Chondrocyte (in vitro differentiated cells): ENCODE data around the gene SLC39A11. TPM values are rescaled to one million over a fixed set of nuclear protein-coding genes. Genes with fewer than 3 reads are reported as not detected.

ENCODE experiments used
- DNase-seq: peaks from one replicate; pipeline ENCODE4 v3.0.0; 2021; ENCODE audit warnings: mixed read lengths, low spot score
- H3K27ac Mint-ChIP-seq: one replicate; pipeline ENCODE4 v1.8.0; 2021; ENCODE audit warnings: mild to moderate bottlenecking, moderate library complexity, mixed read lengths; ENCODE audit not compliant: unreplicated experiment
- H3K27me3 Mint-ChIP-seq: 2 replicates; pipeline ENCODE4 v1.8.0; 2021; ENCODE audit warnings: low read depth, mixed read lengths
- H3K36me3 Mint-ChIP-seq: 2 replicates; pipeline ENCODE4 v1.8.0; 2021; ENCODE audit warnings: low read depth, mixed read lengths
- H3K4me1 Mint-ChIP-seq: 2 replicates; pipeline ENCODE4 v1.8.0; 2021; ENCODE audit warnings: low read depth, mild to moderate bottlenecking, mixed read lengths
- H3K4me3 Mint-ChIP-seq: one replicate; pipeline ENCODE4 v1.8.0; 2021; ENCODE audit warnings: mild to moderate bottlenecking, moderate library complexity, mixed read lengths; ENCODE audit not compliant: unreplicated experiment
- H3K9me3 Mint-ChIP-seq: 2 replicates; pipeline ENCODE4 v1.8.0; 2021; ENCODE audit warnings: low read depth, mixed read lengths
- total RNA-seq: library from RNA; stranded (reverse); gene quantifications from 3 replicates; pipeline ENCODE4 v1.2.1, GENCODE V29; 2021
- TF ChIP-seq, protein P1 (sequence below): fragments of 200-600 bp; sonication (generic); IDR thresholded peaks from 2 replicates; pipeline ENCODE4 v1.5.0; 2021; ENCODE audit warnings: antibody characterized with exemption, mild to moderate bottlenecking, moderate library complexity

Gene SLC39A11
- total RNA-seq, 1 donor from 2014 or later = 25.3 TPM

DNA sequence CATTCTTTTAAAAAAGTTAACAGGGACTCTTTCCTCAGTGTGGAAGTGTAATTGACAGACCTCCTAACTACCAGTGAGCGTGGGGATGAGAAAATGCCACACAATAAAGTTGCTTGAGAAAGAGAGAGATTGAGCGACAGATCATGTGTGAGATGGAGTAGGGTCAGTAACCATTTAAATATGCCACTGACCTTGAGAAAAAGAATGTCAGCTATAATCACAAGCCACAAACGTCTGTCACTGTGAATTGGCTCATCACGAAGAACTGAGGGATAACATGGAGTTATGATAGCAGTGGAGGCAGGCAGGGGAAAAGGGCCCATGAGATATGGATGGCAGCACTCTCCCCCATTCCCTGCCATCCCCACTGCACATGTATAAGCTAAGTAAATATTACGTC lies 253.9 kb downstream of the SLC39A11 start:
- no peak overlapping the region for H3K27ac Mint-ChIP-seq
- H3K27me3 Mint-ChIP-seq = no peaks in the 10 kb centered on the region
- peaks cover 12% of the 10 kb centered on the region for H3K36me3 Mint-ChIP-seq
- no peak for DNase-seq
- no peaks in the 10 kb centered on the region for H3K4me1 Mint-ChIP-seq
- H3K4me3 Mint-ChIP-seq = no peak overlapping the region
- TF ChIP-seq, protein P1, sequence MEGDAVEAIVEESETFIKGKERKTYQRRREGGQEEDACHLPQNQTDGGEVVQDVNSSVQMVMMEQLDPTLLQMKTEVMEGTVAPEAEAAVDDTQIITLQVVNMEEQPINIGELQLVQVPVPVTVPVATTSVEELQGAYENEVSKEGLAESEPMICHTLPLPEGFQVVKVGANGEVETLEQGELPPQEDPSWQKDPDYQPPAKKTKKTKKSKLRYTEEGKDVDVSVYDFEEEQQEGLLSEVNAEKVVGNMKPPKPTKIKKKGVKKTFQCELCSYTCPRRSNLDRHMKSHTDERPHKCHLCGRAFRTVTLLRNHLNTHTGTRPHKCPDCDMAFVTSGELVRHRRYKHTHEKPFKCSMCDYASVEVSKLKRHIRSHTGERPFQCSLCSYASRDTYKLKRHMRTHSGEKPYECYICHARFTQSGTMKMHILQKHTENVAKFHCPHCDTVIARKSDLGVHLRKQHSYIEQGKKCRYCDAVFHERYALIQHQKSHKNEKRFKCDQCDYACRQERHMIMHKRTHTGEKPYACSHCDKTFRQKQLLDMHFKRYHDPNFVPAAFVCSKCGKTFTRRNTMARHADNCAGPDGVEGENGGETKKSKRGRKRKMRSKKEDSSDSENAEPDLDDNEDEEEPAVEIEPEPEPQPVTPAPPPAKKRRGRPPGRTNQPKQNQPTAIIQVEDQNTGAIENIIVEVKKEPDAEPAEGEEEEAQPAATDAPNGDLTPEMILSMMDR = no peak
- peaks cover 8% of the 10 kb centered on the region for H3K9me3 Mint-ChIP-seq

DNA sequence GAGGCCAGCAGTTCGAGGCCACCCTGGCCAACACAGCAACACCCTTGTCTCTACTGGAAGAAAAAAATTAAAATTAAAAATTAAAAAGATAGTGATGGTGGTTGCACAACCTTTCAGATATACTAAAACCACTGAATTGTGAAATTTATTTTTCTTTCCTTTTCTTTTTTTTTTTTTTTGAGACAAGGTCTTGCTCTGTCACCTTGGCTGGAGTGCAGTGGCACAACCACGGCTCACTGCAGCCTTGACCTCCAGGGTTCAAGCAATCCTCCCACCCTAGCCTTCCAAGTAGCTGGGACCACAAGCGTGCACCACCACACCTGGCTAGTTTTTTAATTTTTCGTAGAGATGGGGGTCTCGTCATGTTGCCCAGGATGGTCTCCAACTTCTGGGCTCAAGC lies 254.4 kb downstream of the SLC39A11 start:
- no peak overlapping the region for H3K4me3 Mint-ChIP-seq
- TF ChIP-seq, protein P1 = no peak

DNA sequence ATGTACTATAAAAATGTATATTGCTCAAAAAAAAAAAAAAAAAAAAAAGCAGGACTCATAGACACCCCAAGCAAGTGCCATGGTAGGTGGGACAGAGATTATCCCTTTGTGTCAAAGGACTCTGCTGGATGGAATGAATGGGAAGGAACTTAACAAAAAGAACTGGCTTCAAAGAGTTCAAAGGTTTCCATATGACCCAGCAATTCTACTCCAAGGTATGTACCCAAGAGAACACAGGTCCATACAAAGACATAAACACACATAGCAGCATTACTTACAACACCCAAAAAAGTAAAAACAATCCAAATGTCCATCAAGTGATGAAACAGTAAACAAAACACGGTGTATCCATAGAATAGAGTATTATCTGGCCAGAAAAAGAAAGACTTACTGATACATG lies 255.2 kb downstream of the SLC39A11 start:
- Mint-ChIP-seq H3K27ac (no peak overlapping the region), H3K4me3 (no peak overlapping the region), H3K9me3 (peaks cover 8% of the 10 kb centered on the region), H3K4me1 (no peaks in the 10 kb centered on the region), H3K36me3 (peaks cover 12% of the 10 kb centered on the region), H3K27me3 (no peaks in the 10 kb centered on the region)
- DNase-seq = no peak
- TF ChIP-seq, protein P1 = no peak

More for the DNA sequence above, 254.4 kb downstream of the SLC39A11 start:
- Mint-ChIP-seq H3K27ac (no peak overlapping the region), H3K27me3 (no peaks in the 10 kb centered on the region), H3K4me1 (no peaks in the 10 kb centered on the region), H3K36me3 (peaks cover 12% of the 10 kb centered on the region), H3K9me3 (peaks cover 8% of the 10 kb centered on the region)
- DNase-seq = no peak

DNA sequence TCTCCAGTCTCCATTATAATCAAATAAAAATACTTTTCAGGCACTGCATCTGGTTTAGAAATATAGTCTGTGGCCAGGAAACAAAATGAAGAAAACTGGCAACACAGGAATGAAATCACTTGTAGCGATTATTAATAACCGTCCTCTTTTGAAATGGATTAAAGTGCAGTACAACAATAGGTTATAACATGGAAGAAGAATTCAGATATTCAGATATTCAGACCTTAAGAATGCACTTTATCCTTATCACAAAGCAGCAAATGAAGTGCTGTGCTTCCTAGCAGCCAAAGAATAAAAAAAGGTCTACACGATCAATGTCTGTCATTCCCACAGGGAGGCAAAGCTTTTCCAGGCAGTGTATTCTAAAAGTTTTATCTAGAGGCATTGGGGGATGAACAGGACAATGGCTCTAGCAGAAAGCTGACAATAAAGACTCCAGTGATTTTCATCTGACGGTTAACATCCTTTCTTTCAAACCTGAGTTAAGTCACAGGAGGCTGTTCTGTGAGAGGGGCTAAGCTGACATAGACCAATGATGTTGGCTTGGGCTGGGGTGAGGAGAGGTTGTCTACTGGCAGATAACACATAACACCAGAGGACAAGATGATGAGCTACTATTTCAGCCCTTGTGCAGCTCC lies 259.2 kb downstream of the SLC39A11 start:
- H3K4me1 Mint-ChIP-seq = no peaks in the 10 kb centered on the region
- no peak overlapping the region for H3K27ac Mint-ChIP-seq
- H3K36me3 Mint-ChIP-seq = peaks cover 4% of the 10 kb centered on the region
- no peak overlapping the region for H3K4me3 Mint-ChIP-seq
- DNase-seq = no peak
- no peaks in the 10 kb centered on the region for H3K9me3 Mint-ChIP-seq
- TF ChIP-seq, protein P1 = no peak
- H3K27me3 Mint-ChIP-seq = no peaks in the 10 kb centered on the region

DNA sequence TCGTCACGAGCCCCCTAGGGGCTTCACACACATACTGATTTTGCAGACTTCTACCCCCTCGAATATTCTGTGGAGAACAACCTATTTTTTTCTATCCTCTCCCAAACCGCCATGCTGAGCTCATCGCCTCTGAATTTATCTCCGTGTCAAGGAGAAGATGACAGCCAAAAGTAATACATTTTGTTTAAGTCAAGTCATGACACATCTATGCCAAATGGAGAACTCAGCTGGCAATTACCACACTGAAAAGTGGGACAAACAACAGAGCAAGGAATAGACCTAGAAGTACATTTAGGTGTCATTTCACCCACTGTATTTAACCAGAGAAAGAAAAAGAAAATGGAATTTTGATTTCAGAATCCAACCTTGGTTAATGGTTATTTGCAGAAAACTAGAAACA lies 260.2 kb downstream of the SLC39A11 start:
- Mint-ChIP-seq H3K27me3 (no peaks in the 10 kb centered on the region), H3K4me3 (no peak overlapping the region), H3K9me3 (no peaks in the 10 kb centered on the region), H3K27ac (no peak overlapping the region), H3K4me1 (no peaks in the 10 kb centered on the region), H3K36me3 (peaks cover under 1% of the 10 kb centered on the region)
- DNase-seq = no peak
- TF ChIP-seq, protein P1 = no peak
